H1 (cell line): ENCODE measurements around the gene MYO7B.

ENCODE experiments used
- HDAC2 ChIP-seq, 2 experiments: fragments of 300-600 bp in 1 of 2; sonication (generic) in 1 of 2; IDR thresholded peaks; 2 replicates each; pipeline ENCODE4 v1.6.1; 2011 to 2012; ENCODE audit warnings: low read depth in 2 of 2, low read length in 2 of 2, mild to moderate bottlenecking in 2 of 2, moderate library complexity in 2 of 2, borderline replicate concordance in 1 of 2, inconsistent platforms in 1 of 2
- TF ChIP-seq, protein P1 (sequence below), 3 experiments: IDR thresholded peaks; 1 replicate in 2 of 3; 2 replicates in 1 of 3; pipeline versions ENCODE4 v1.5.1 to v1.6.1; 2011; ENCODE audit warnings: low read length in 3 of 3, mild to moderate bottlenecking in 3 of 3, inconsistent platforms in 2 of 3, low read depth in 1 of 3, moderate library complexity in 1 of 3; ENCODE audit not compliant: insufficient read depth in 1 of 3; ENCODE audit errors: control extremely low read depth in 1 of 3

DNA sequence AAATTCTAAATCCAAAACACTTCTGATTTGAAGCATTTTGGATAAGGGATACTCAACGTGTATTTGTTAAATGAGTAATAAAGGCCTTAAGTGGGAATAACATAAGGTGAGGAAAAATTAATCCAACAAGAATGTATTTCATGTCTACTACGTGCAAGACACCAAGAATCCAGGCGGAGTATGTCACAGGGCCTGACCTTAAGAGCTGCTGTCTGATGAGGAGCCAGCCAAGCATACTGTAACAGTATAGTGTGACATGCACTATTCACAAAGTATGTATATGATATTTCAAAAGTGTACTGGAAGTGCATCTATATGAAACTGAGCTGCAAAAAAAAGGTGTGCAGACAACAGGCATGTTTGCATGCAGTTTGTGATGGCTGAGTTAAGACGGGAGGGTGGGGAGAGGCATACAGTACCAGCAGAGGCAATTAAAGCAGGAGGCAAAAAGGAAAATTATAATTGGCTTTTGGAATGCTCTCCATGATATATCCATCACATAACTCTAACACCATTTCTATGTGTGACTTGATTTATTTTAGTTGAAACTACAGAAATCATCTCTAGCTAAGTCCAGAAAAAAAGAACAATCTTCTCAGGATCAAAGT, 27.4 kb upstream of the MYO7B start:
- TF ChIP-seq, protein P1, sequence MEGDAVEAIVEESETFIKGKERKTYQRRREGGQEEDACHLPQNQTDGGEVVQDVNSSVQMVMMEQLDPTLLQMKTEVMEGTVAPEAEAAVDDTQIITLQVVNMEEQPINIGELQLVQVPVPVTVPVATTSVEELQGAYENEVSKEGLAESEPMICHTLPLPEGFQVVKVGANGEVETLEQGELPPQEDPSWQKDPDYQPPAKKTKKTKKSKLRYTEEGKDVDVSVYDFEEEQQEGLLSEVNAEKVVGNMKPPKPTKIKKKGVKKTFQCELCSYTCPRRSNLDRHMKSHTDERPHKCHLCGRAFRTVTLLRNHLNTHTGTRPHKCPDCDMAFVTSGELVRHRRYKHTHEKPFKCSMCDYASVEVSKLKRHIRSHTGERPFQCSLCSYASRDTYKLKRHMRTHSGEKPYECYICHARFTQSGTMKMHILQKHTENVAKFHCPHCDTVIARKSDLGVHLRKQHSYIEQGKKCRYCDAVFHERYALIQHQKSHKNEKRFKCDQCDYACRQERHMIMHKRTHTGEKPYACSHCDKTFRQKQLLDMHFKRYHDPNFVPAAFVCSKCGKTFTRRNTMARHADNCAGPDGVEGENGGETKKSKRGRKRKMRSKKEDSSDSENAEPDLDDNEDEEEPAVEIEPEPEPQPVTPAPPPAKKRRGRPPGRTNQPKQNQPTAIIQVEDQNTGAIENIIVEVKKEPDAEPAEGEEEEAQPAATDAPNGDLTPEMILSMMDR (IDR thresholded peaks at IDR 0.05; ENCODE audit: control extremely low read depth in 1 of 3, insufficient read depth in 1 of 3, low read depth in 1 of 3, low read length in 3 of 3) = no peak
- no peak for TF ChIP-seq HDAC2 (IDR thresholded peaks at IDR 0.05; ENCODE audit: borderline replicate concordance in 1 of 2, low read depth in 2 of 2, low read length in 2 of 2)
